Measurements from ENCODE around the gene ADRA2A.
A peak's percentile ranks its signal among the peaks of the same experiment; 100 is the strongest.

The ADRA2A gene

GRCh38 chr10:111128331-111129180 is 51.7 kb downstream of the ADRA2A start:
- Histone ChIP-seq H3K4me3 (ENCODE audit: low read depth, low read length) (no peak overlapping the region), H3K4me1 (ENCODE audit: control insufficient read depth, insufficient read depth, low read length) (no peaks in the 10 kb centered on the region; the same call in 1 of the 2 replicates), H3K9me3 (ENCODE audit: control insufficient read depth, insufficient read depth, low read depth, low read length) (no peaks in the 10 kb centered on the region), H3K36me3 (ENCODE audit: control insufficient read depth in 2 of 2, insufficient read depth in 1 of 2, low read length in 2 of 2) (no peaks in the 10 kb centered on the region), H3K27ac (ENCODE audit: extremely low read depth, low read depth, low read length) (no peak overlapping the region)
- TF ChIP-seq ZBTB17 (tag by site-specific recombination; IDR thresholded peaks at IDR 0.05), result no peak
- no peak for TF ChIP-seq PRDM1 (tag by site-specific recombination; IDR thresholded peaks at IDR 0.05)
- peak; percentile 45; the same call in 1 of the 2 replicates for TF ChIP-seq ZNF335 (tag by site-specific recombination; conservative IDR thresholded peaks at IDR 0.05)
- no peak for TF ChIP-seq AEBP2 (tag by site-specific recombination; IDR thresholded peaks at IDR 0.05; ENCODE audit: borderline replicate concordance)
- 0 out of 2 replicates have a peak, but pooled peaks have one; percentile 44 for TF ChIP-seq PRDM10 (tag by site-specific recombination; IDR thresholded peaks at IDR 0.05)
- TF ChIP-seq SP3 (tag by site-specific recombination; IDR thresholded peaks at IDR 0.05), result 0 out of 2 replicates have a peak, but pooled peaks have one; percentile 21
- TF ChIP-seq ZNF26 (tag by site-specific recombination; IDR thresholded peaks at IDR 0.05), result no peak
- no peak for TF ChIP-seq HOXD13 (CRISPR knock-in tag; IDR thresholded peaks at IDR 0.05; ENCODE audit: borderline replicate concordance)
- TF ChIP-seq ZNF629 (tag by site-specific recombination; IDR thresholded peaks at IDR 0.05), result no peak; the same call in 1 of the 2 replicates
- no peak for TF ChIP-seq ZNF692 (tag by site-specific recombination; IDR thresholded peaks at IDR 0.05)
- ChIA-PET POLR2A (interaction anchor here (0.7 kb wide), 1 partner anchor 118 kb away, joined by 6 read pairs; no protein-coding TSS in a partner anchor), CTCF (interaction anchor here (0.6 to 1.7 kb wide), 3 partner anchors 15 to 1002 kb away, joined by 3 read pairs; no protein-coding TSS in a partner anchor)

- ChIA-PET POLR2A (interaction anchor here (0.7 kb wide), 1 partner anchor 117 kb away, joined by 6 read pairs; no protein-coding TSS in a partner anchor), CTCF (interaction anchor here (0.6 to 1.7 kb wide), 2 partner anchors 14 to 1002 kb away, joined by 3 read pairs; no protein-coding TSS in a partner anchor)
- H3K27ac ChIP-seq (ENCODE audit: extremely low read depth, low read depth, low read length), result no peak overlapping the region
- H3K36me3 ChIP-seq (ENCODE audit: control insufficient read depth in 2 of 2, insufficient read depth in 1 of 2, low read length in 2 of 2), result no peaks in the 10 kb centered on the region
- no peak overlapping the region for H3K4me3 ChIP-seq (ENCODE audit: low read depth, low read length)
- H3K9me3 ChIP-seq (ENCODE audit: control insufficient read depth, insufficient read depth, low read depth, low read length), result no peaks in the 10 kb centered on the region
- no peaks in the 10 kb centered on the region; the same call in 1 of the 2 replicates for H3K4me1 ChIP-seq (ENCODE audit: control insufficient read depth, insufficient read depth, low read length)
- TF ChIP-seq HIC1 (tag by site-specific recombination; IDR thresholded peaks at IDR 0.05) (no peak), ZNF585B (tag by site-specific recombination; IDR thresholded peaks at IDR 0.05) (no peak), ELK4 (IDR thresholded peaks at IDR 0.05; ENCODE audit: borderline replicate concordance, low read depth, low read length) (no peak), ZNF133 (tag by site-specific recombination; IDR thresholded peaks at IDR 0.05) (no peak), ZFP3 (tag by site-specific recombination; IDR thresholded peaks at IDR 0.05; ENCODE audit: low read depth) (no peak), FEZF1 (tag by site-specific recombination; IDR thresholded peaks at IDR 0.05) (no peak), ZNF10 (tag by site-specific recombination; IDR thresholded peaks at IDR 0.05) (no peak), ZNF555 (tag by site-specific recombination; conservative IDR thresholded peaks at IDR 0.05) (no peak), ZFP69B (tag by site-specific recombination; IDR thresholded peaks at IDR 0.05) (no peak)
These were observed 52.5 kb downstream of the ADRA2A start for GRCh38 chr10:111129363-111129762.

All from HEK293 (cell line).